Activated T-cell treated with anti-CD3 and anti-CD28 coated beads for 4 hours (primary cell): ENCODE data around the gene LGALS16.
A peak's percentile ranks its signal among the peaks of the same experiment; 100 is the strongest.
"Not testable (repeated sequence)": the region's sequence is repeated elsewhere in the genome, so short reads cannot be mapped to it uniquely, and the experiment has no call there.

Experiments used
- DNase-seq: peaks from one replicate; pipeline ENCODE4 v3.0.0-alpha.2; 2020

The LGALS16 gene

DNA sequence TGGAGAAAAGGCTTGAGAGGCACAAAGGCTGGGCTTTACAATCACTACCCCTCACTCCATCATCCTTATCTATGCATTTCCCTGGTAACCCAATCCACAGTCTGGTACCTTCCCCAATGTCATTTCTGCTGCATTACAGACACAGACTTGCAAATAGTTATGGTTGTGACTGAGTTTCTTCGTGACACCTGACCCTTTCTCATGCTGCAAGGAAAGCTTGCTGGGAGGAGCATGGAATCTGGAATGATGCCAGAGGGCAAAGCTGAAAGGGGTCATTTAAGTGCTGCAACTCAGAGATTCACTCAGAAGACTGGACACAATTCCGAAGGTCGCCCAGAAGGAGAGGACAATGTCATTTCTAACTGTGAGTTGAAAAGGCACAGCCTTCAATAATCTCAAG is at the start of gene LGALS16:
TSS of gene LGALS16 (plus strand) at position 301 of the 400 bp plus-strand sequence. CDS start at position 350, 49 bp downstream.
- no peak for DNase-seq

GRCh38 chr19:39607021-39607420 is 48.7 kb upstream of the LGALS16 start:
- no peak for DNase-seq

GRCh38 chr19:39607561-39607960 is 48.2 kb upstream of the LGALS16 start:
- no peak for DNase-seq

- DNase-seq, result no peak
Measured at GRCh38 chr19:39613597-39613996, 42.1 kb upstream of the LGALS16 start.

DNA sequence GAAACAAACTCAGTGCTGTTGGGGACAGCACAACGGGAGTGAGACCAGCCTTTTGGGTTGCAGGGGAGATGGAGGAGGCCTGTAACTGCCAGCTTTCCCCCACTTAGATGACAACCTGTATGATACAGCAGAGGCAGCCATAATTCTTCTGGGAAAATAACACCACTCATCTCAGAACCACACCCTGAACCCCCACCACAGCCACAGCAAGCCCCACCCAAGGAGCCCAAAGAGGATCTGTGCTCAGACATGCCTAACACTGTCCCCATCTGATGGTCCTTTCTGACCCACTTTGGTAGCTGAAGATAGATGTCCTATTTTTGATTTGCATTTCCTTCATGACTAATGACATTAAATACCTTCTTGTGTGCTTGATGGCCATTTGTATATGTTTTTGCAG is 38.0 kb upstream of the LGALS16 start:
- DNase-seq, result no peak

GRCh38 chr19:39623946-39624345 is 31.8 kb upstream of the LGALS16 start:
- DNase-seq, result no peak

- not testable (repeated sequence) for DNase-seq
Measured at GRCh38 chr19:39627631-39628030, 28.1 kb upstream of the LGALS16 start.

- DNase-seq, result no peak
Measured at GRCh38 chr19:39631178-39631577, 24.5 kb upstream of the LGALS16 start.

DNA sequence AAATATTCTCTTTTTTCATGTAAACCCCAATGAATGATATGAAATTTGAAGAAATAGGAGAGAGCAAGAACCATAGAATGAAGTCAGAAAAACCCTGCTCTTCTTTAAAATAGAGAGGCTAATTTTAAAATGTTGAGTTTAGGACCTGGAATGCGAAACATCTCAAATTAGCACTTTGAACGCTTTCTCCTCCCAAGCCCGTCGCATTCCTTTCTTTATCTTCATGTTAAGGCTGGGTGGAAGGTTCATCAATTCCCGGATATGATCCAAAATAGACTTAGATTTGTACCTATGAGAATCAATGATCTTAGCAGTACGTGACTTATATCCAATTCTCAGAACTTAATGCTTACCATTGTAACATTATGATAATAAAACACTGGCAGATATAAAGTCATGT is 24.1 kb upstream of the LGALS16 start:
- no peak for DNase-seq

DNA sequence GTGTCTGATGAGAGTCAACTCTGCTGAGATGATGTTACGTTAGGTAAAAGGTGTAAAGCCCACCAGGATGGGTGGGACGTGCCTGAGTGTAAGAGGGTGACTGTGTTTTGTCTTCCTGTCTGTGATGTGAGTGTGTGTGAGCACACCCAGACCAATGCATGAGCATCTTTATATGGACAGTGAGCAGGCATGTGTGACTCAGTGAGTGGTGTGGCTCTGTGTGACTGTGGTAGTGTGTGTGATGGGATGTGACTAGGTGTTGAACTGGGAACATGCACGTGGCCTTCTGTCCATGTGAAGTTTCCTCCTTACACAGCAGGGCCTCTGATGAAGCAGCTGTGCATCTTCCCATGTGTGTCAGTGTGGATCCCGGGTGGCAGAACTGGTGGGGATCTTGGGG is 17.8 kb upstream of the LGALS16 start:
- DNase-seq, result no peak

- DNase-seq, result no peak
Measured at GRCh38 chr19:39641773-39642172, 13.9 kb upstream of the LGALS16 start.

DNA sequence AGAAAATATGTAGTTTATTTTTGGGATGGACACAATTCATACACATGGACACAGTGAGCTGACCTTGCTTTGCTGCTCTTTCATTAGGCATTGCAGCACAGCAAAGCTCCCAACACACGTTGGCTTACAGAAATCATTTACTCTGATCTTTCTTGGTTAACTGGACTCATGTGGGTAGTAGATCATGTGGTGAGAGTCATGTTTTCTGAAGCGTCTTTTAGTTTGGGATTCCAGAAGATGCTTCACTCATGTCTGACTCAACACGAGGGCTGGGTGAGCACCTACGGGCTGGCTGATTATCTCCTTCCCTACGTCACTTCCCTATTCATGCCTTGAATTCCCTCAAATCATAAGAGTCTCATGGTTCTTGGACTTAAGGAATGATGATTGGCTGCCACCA is 12.1 kb upstream of the LGALS16 start:
- no peak for DNase-seq

DNA sequence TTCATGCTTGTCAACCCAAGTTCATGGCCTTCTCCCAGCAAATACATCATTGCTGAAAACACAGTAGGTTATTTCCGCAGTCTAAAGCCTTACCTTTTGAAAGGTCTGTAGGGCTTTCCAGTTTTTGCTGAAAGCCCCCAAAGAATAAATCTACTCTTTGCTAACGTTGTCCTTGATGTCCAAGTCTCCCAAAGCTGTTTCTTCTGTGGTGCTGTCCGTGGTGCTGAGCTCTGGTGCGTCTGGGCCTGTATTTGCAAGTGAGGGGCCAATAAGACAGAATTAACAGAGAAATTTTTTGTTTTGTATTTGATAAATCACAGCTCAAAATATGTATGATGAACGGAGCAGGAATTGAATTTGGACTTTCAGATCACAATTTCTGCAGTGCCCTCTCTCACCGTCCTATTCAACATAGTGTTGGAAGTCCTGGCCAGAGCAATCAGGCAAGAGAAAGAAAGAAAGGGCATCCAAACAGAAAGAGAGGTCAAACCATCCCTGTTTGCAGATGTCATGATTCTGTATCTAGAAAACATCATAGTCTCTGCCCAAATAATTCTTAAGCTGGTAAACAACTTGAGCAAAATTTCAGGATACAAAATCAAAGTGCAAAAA is 9.8 kb upstream of the LGALS16 start:
- DNase-seq, result no peak

- no peak for DNase-seq
Measured at GRCh38 chr19:39647918-39648317, 7.8 kb upstream of the LGALS16 start.

DNA sequence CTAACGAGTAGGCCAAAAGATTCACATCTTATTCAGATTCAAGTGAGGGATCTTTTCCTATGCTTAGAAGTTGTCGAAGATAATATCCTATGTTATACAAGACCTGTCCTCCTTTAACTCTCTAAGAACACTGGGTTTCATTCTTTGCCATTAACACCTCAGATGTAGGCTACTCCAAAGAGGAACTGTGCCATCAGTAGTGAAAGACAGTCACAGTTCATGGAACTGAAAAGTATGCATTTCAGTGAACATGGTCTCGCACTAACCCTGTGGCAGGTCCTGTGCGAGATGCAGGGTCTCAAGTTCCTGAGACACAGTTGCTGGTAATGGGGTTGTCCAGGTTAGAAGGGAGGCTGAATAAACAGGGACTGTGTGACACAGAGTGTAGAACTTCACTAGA is 4.1 kb downstream of the LGALS16 start:
- DNase-seq, result no peak

DNA sequence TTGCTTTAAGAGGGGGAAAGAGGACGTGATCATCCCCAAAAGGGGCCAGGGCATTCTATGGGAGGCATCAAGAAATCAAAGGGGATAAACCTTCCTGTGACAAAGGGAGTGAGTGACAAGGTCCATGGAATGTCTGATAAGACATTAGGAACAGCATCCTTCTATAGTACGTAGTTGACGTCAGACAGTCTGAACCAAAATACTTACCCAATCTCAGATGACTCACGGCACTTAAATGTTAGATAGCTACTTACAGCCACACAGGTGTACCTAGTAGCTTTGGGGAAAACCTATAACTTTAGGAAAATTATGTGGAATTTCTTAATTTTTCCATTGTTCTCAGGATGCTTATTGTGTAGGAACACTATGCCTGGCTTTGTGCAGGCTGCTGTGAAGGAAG is 4.9 kb downstream of the LGALS16 start:
- DNase-seq, result no peak

- no peak for DNase-seq
Measured at GRCh38 chr19:39661565-39661964, 5.9 kb downstream of the LGALS16 start.

DNA sequence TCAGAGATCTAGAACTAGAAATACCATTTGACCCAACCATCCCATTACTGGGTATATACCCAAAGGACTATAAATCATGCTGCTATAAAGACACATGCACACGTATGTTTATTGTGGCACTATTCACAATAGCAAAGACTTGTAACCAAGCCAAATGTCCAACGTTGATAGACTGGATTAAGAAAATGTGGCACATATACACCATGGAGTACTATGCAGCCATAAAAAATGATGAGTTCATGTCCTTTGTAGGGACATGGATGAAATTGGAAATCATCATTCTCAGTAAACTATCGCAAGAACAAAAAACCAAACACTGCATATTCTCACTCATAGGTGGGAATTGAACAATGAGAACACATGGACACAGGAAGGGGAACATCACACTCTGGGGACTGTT is 14.1 kb downstream of the LGALS16 start:
- DNase-seq, result not testable (repeated sequence)

- no peak for DNase-seq
Measured at GRCh38 chr19:39670998-39671397, 15.3 kb downstream of the LGALS16 start.

- peak; percentile 27 for DNase-seq
Measured at GRCh38 chr19:39671739-39672363, 16.1 kb downstream of the LGALS16 start.

DNA sequence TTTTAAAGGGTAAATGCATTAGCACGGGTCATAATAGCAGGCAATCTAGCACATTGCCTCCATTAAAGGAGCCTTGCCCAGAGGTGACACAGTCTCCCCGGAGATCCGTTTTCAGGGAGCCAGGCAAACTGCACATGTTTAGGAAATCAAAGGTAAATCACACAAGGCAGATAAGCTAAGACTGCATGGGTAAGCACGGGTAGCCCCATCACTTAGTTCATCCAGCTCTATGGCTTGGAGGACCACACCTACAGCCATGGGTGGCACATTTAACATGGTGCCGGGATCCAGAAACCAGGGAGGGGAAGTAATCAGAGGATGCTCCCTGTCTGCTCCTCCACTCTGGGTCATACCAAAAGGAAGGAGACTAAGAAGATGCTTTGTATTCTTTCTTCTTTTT is 16.8 kb downstream of the LGALS16 start:
- DNase-seq, result no peak

- DNase-seq, result not testable (repeated sequence)
Measured at GRCh38 chr19:39673862-39674261, 18.1 kb downstream of the LGALS16 start.

GRCh38 chr19:39676004-39676403 is 20.3 kb downstream of the LGALS16 start:
- DNase-seq, result no peak

GRCh38 chr19:39677961-39678889 is 22.5 kb downstream of the LGALS16 start:
- DNase-seq, result no peak
